H1 (cell line): ENCODE measurements around the gene FBLIM1. TPM values are rescaled to one million over a fixed set of nuclear protein-coding genes. Genes with fewer than 3 reads are reported as not detected.

ENCODE experiments used
- CBX8 ChIP-seq: fragments of 300-800, 300-1000 bp; sonication (generic); IDR thresholded peaks from 2 replicates; pipeline ENCODE4 v1.7.1; 2016; ENCODE audit warnings: low read depth, low read length, borderline replicate concordance
- KDM5A ChIP-seq: fragments of 200-600 bp; IDR thresholded peaks from 2 replicates; pipeline ENCODE4 v1.7.1; 2012; ENCODE audit warnings: mild to moderate bottlenecking, low read length, inconsistent platforms, mixed read lengths
- MAFK ChIP-seq: IDR thresholded peaks from 2 replicates; pipeline ENCODE4 v1.6.1; 2012; ENCODE audit warnings: low read depth, mild to moderate bottlenecking, improper control_type of control experiment, low read length
- RXRA ChIP-seq: IDR thresholded peaks from 2 replicates; pipeline ENCODE4 v1.6.1; 2011; ENCODE audit warnings: low read depth, mild to moderate bottlenecking, low read length, moderate library complexity; ENCODE audit not compliant: insufficient read depth
- SAP30 ChIP-seq: fragments of 300-600 bp; sonication (generic); IDR thresholded peaks from 2 replicates; pipeline ENCODE4 v1.7.1; 2012; ENCODE audit warnings: low read length, moderate library complexity, mild to moderate bottlenecking, inconsistent platforms; ENCODE audit not compliant: insufficient read depth, insufficient replicate concordance
- polyA plus RNA-seq, 7 experiments: library from polyadenylated mRNA; depleted of rRNA in 3 of 7; stranded (reverse) in 5 of 7; unstranded in 2 of 7; fragments of >200 nt in 5 of 7; fragments of 200-250 nt in 2 of 7; gene quantifications; 1 replicate in 5 of 7; 2 replicates in 1 of 7; 4 replicates in 1 of 7; pipeline versions ENCODE4 v1.2.1 to v1.2.3, GENCODE V29; 2011 to 2013; ENCODE audit warnings: missing spikeins in 2 of 7, mixed read lengths in 2 of 7
- total RNA-seq: library from RNA; stranded (reverse); fragmentation: NEBNext Ultra II Directional; extraction: Animal tissue kit (Norgen Biotek cat#: 25700); gene quantifications from 2 replicates; pipeline ENCODE4 v1.2.1, GENCODE V29; 2021
- TF ChIP-seq, protein P1 (sequence below): fragments of 300-600 bp; sonication (generic); IDR thresholded peaks from 2 replicates; pipeline ENCODE4 v1.7.1; 2012; ENCODE audit warnings: low read length, moderate library complexity, mild to moderate bottlenecking, inconsistent platforms; ENCODE audit not compliant: insufficient replicate concordance

The FBLIM1 gene
- total and polyA plus RNA-seq, 2 of the 8 experiments (the other 6 are each of a cell fraction or from before 2014, with no cell fraction given) = 66.6 to 66.7 TPM

DNA sequence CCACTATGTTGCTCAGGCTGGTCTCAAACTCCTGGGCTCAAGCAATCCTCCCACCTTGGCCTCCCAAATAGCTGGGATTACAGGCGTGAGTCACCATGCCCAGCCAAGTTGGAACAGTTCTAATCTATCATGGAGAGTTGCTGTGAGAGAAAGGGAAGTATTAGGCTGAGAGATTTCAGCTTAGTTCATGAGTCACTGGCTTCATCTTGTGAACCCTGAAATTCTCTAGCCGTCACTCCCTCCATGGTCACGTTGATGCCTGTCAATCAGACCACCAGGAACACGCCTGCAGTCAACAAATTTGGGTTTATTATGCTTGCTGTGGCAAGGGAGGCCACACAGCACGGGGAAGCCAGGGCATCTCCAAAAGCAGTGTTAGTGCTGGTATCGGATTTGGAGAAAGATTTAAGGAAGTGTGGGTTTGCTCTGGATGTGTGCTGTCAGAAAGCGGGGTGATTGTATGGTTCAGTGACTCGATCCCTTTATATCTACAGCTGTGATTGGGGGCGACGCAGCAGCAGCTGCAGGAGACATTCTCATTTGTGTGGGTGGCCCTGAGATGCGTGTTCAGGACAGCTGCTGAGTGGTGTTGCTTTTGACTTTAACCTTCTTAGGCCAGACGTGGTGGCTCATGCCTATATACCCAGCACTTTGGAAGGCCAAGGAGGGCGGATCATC is 30.2 kb downstream of the FBLIM1 start (continued):
- TF ChIP-seq, protein P1, sequence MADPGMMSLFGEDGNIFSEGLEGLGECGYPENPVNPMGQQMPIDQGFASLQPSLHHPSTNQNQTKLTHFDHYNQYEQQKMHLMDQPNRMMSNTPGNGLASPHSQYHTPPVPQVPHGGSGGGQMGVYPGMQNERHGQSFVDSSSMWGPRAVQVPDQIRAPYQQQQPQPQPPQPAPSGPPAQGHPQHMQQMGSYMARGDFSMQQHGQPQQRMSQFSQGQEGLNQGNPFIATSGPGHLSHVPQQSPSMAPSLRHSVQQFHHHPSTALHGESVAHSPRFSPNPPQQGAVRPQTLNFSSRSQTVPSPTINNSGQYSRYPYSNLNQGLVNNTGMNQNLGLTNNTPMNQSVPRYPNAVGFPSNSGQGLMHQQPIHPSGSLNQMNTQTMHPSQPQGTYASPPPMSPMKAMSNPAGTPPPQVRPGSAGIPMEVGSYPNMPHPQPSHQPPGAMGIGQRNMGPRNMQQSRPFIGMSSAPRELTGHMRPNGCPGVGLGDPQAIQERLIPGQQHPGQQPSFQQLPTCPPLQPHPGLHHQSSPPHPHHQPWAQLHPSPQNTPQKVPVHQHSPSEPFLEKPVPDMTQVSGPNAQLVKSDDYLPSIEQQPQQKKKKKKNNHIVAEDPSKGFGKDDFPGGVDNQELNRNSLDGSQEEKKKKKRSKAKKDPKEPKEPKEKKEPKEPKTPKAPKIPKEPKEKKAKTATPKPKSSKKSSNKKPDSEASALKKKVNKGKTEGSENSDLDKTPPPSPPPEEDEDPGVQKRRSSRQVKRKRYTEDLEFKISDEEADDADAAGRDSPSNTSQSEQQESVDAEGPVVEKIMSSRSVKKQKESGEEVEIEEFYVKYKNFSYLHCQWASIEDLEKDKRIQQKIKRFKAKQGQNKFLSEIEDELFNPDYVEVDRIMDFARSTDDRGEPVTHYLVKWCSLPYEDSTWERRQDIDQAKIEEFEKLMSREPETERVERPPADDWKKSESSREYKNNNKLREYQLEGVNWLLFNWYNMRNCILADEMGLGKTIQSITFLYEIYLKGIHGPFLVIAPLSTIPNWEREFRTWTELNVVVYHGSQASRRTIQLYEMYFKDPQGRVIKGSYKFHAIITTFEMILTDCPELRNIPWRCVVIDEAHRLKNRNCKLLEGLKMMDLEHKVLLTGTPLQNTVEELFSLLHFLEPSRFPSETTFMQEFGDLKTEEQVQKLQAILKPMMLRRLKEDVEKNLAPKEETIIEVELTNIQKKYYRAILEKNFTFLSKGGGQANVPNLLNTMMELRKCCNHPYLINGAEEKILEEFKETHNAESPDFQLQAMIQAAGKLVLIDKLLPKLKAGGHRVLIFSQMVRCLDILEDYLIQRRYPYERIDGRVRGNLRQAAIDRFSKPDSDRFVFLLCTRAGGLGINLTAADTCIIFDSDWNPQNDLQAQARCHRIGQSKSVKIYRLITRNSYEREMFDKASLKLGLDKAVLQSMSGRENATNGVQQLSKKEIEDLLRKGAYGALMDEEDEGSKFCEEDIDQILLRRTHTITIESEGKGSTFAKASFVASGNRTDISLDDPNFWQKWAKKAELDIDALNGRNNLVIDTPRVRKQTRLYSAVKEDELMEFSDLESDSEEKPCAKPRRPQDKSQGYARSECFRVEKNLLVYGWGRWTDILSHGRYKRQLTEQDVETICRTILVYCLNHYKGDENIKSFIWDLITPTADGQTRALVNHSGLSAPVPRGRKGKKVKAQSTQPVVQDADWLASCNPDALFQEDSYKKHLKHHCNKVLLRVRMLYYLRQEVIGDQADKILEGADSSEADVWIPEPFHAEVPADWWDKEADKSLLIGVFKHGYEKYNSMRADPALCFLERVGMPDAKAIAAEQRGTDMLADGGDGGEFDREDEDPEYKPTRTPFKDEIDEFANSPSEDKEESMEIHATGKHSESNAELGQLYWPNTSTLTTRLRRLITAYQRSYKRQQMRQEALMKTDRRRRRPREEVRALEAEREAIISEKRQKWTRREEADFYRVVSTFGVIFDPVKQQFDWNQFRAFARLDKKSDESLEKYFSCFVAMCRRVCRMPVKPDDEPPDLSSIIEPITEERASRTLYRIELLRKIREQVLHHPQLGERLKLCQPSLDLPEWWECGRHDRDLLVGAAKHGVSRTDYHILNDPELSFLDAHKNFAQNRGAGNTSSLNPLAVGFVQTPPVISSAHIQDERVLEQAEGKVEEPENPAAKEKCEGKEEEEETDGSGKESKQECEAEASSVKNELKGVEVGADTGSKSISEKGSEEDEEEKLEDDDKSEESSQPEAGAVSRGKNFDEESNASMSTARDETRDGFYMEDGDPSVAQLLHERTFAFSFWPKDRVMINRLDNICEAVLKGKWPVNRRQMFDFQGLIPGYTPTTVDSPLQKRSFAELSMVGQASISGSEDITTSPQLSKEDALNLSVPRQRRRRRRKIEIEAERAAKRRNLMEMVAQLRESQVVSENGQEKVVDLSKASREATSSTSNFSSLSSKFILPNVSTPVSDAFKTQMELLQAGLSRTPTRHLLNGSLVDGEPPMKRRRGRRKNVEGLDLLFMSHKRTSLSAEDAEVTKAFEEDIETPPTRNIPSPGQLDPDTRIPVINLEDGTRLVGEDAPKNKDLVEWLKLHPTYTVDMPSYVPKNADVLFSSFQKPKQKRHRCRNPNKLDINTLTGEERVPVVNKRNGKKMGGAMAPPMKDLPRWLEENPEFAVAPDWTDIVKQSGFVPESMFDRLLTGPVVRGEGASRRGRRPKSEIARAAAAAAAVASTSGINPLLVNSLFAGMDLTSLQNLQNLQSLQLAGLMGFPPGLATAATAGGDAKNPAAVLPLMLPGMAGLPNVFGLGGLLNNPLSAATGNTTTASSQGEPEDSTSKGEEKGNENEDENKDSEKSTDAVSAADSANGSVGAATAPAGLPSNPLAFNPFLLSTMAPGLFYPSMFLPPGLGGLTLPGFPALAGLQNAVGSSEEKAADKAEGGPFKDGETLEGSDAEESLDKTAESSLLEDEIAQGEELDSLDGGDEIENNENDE = no peak
- no peak for TF ChIP-seq KDM5A
- no peak for TF ChIP-seq SAP30
- no peak for TF ChIP-seq CBX8
- TF ChIP-seq RXRA = no peak
- no peak for TF ChIP-seq MAFK
- TF ChIP-seq, all 59 proteins: peak for 0
